MM.1S (cell line): ENCODE measurements around the gene SCUBE3.

Experiments
- DNase-seq: peaks from one replicate; pipeline ENCODE4 v3.0.0-alpha.2; 2015
- H2AFZ ChIP-seq: fragments of 300-600 bp; sonication (generic); 2 replicates; pipeline ENCODE4 v1.6.0; 2016; ENCODE audit warnings: antibody characterized with exemption, low read length
- H3F3A ChIP-seq: fragments of 300-600 bp; sonication (generic); 2 replicates; pipeline ENCODE4 v1.6.1; 2016; ENCODE audit warnings: mild to moderate bottlenecking, antibody characterized with exemption, low read length, moderate library complexity, mixed read lengths; ENCODE audit not compliant: insufficient read depth
- H3K27ac ChIP-seq: fragments of 300-600 bp; sonication (generic); 2 replicates; pipeline ENCODE4 v1.5.1; 2016; ENCODE audit warnings: mild to moderate bottlenecking, low read length
- H3K27me3 ChIP-seq: fragments of 300-600 bp; sonication (generic); replicated peaks from 2 replicates; pipeline ENCODE4 v1.6.0; 2016; ENCODE audit warnings: low read length; ENCODE audit not compliant: insufficient read depth
- H3K36me3 ChIP-seq: fragments of 300-600 bp; sonication (generic); replicated peaks from 2 replicates; pipeline ENCODE4 v1.6.1; 2016; ENCODE audit warnings: mild to moderate bottlenecking, low read length, mixed read lengths; ENCODE audit not compliant: insufficient read depth
- H3K4me1 ChIP-seq: fragments of 300-600 bp; sonication (generic); 2 replicates; pipeline ENCODE4 v1.6.1; 2016; ENCODE audit warnings: low read length, mixed read lengths
- H3K4me2 ChIP-seq: fragments of 300-600 bp; sonication (generic); 2 replicates; pipeline ENCODE4 v1.6.0; 2016; ENCODE audit warnings: low read depth, low read length
- H3K4me3 ChIP-seq: fragments of 300-600 bp; sonication (generic); 2 replicates; pipeline ENCODE4 v1.5.1; 2016; ENCODE audit warnings: low read length, mixed read lengths
- H3K79me2 ChIP-seq: fragments of 300-600 bp; sonication (generic); 2 replicates; pipeline ENCODE4 v1.6.1; 2016; ENCODE audit warnings: mixed run types, low read length, mixed read lengths
- H3K9ac ChIP-seq: fragments of 300-600 bp; sonication (generic); 2 replicates; pipeline ENCODE4 v1.6.1; 2016; ENCODE audit warnings: low read length, mixed read lengths
- H3K9me2 ChIP-seq: fragments of 300-600 bp; sonication (generic); replicated peaks from 2 replicates; pipeline ENCODE4 v1.6.1; 2016; ENCODE audit warnings: mild to moderate bottlenecking, low read length, mixed read lengths; ENCODE audit not compliant: insufficient read depth
- H3K9me3 ChIP-seq: fragments of 300-600 bp; sonication (generic); replicated peaks from 2 replicates; pipeline ENCODE4 v1.6.1; 2016; ENCODE audit warnings: mild to moderate bottlenecking, low read length, mixed read lengths; ENCODE audit not compliant: insufficient read depth
- H4K20me1 ChIP-seq: fragments of 300-600 bp; sonication (generic); 2 replicates; pipeline ENCODE4 v1.6.1; 2016; ENCODE audit warnings: mild to moderate bottlenecking, low read length, moderate library complexity, mixed read lengths; ENCODE audit not compliant: insufficient read depth
- CTCF ChIP-seq: fragments of 300-600 bp; sonication (generic); IDR thresholded peaks from 2 replicates; pipeline ENCODE4 v1.5.1; 2016; ENCODE audit warnings: antibody characterized with exemption, low read length, mixed read lengths
- EZH2 ChIP-seq: fragments of 300-600 bp; sonication (generic); optimal IDR thresholded peaks from 2 replicates; pipeline ENCODE3; 2017; ENCODE audit warnings: low read depth, mild to moderate bottlenecking, antibody characterized with exemption, low read length, mixed read lengths
- EZH2phosphoT487 ChIP-seq: fragments of 300-600 bp; sonication (generic); IDR thresholded peaks from 2 replicates; pipeline ENCODE4 v1.6.1; 2018; ENCODE audit warnings: antibody characterized with exemption, low read length

Gene SCUBE3

GRCh38 chr6:35203152-35203670 lies 10.5 kb upstream of the SCUBE3 start:
- Histone ChIP-seq H3K9me2 (no peaks in the 10 kb centered on the region), H3K36me3 (no peaks in the 10 kb centered on the region), H3K9ac (no peak overlapping the region), H3K4me3 (no peak overlapping the region), H2AFZ (no peak overlapping the region), H4K20me1 (no peaks in the 10 kb centered on the region), H3K4me2 (no peak overlapping the region), H3K79me2 (no peaks in the 10 kb centered on the region), H3K27ac (no peak overlapping the region), H3K27me3 (no peaks in the 10 kb centered on the region), H3K9me3 (no peaks in the 10 kb centered on the region), H3F3A (no peaks in the 10 kb centered on the region), H3K4me1 (peaks cover 1% of the 10 kb centered on the region)
- no peak for TF ChIP-seq CTCF
- TF ChIP-seq EZH2, result no peak
- TF ChIP-seq EZH2phosphoT487, result no peak
- DNase-seq, result no peak

GRCh38 chr6:35203680-35204079 lies 10.1 kb upstream of the SCUBE3 start:
- Histone ChIP-seq H3K4me3 (no peak overlapping the region), H3K36me3 (no peaks in the 10 kb centered on the region), H2AFZ (no peak overlapping the region), H3K4me2 (no peak overlapping the region), H3K27me3 (no peaks in the 10 kb centered on the region), H3K4me1 (peaks cover 6% of the 10 kb centered on the region), H3K9me2 (no peaks in the 10 kb centered on the region), H3F3A (no peaks in the 10 kb centered on the region), H3K9ac (no peak overlapping the region), H3K27ac (no peak overlapping the region), H4K20me1 (no peaks in the 10 kb centered on the region), H3K79me2 (no peaks in the 10 kb centered on the region), H3K9me3 (no peaks in the 10 kb centered on the region)
- DNase-seq, result no peak
- no peak for TF ChIP-seq CTCF
- TF ChIP-seq EZH2, result no peak

GRCh38 chr6:35206346-35206745 lies 7.4 kb upstream of the SCUBE3 start:
- H3K4me1 ChIP-seq, result peaks cover 26% of the 10 kb centered on the region
- no peaks in the 10 kb centered on the region for H3K9me2 ChIP-seq
- no peak overlapping the region for H3K4me2 ChIP-seq
- no peak overlapping the region for H3K4me3 ChIP-seq
- no peak for TF ChIP-seq EZH2phosphoT487
- no peak overlapping the region for H3K27ac ChIP-seq
- no peaks in the 10 kb centered on the region for H3K9me3 ChIP-seq
- H3K27me3 ChIP-seq, result no peaks in the 10 kb centered on the region
- no peak for DNase-seq
- no peak overlapping the region for H3K9ac ChIP-seq
- no peaks in the 10 kb centered on the region for H3K79me2 ChIP-seq
- no peak overlapping the region for H2AFZ ChIP-seq
- H4K20me1 ChIP-seq, result no peaks in the 10 kb centered on the region
- no peaks in the 10 kb centered on the region for H3K36me3 ChIP-seq
- peaks cover 5% of the 10 kb centered on the region for H3F3A ChIP-seq

- no peaks in the 10 kb centered on the region for H3K9me3 ChIP-seq
- no peaks in the 10 kb centered on the region for H3K27me3 ChIP-seq
- H3K9ac ChIP-seq, result no peak overlapping the region
- H3K4me2 ChIP-seq, result 0 out of 2 replicates have a peak overlapping the region, but pooled peaks have one; percentile 29
- H3K79me2 ChIP-seq, result no peaks in the 10 kb centered on the region
- peaks cover 26% of the 10 kb centered on the region for H3K4me1 ChIP-seq
- no peak for DNase-seq
- no peaks in the 10 kb centered on the region for H4K20me1 ChIP-seq
- H2AFZ ChIP-seq, result no peak overlapping the region
- H3F3A ChIP-seq, result peaks cover 5% of the 10 kb centered on the region
- TF ChIP-seq EZH2phosphoT487 (no peak), CTCF (no peak), EZH2 (no peak)
- no peaks in the 10 kb centered on the region for H3K36me3 ChIP-seq
- H3K27ac ChIP-seq, result no peak overlapping the region
- H3K4me3 ChIP-seq, result no peak overlapping the region
- no peaks in the 10 kb centered on the region for H3K9me2 ChIP-seq
These were observed 5.3 kb upstream of the SCUBE3 start for GRCh38 chr6:35208419-35208818.
